A549 (cell line): ENCODE measurements around the gene CERS6.

Experiments used
- BHLHE40 ChIP-seq: IDR thresholded peaks from 2 replicates; pipeline ENCODE4 v1.6.1; 2012; ENCODE audit warnings: low read depth, low read length, inconsistent platforms
- CHD2 ChIP-seq: fragments of 150-350 bp; IDR thresholded peaks from 2 replicates; pipeline ENCODE4 v1.6.1; 2014; ENCODE audit warnings: low read length; ENCODE audit not compliant: partially characterized antibody
- CTCF ChIP-seq: fragments of >200 bp; sonication (Bioruptor Twin); formaldehyde crosslinking; IDR thresholded peaks from 3 replicates; pipeline ENCODE4 v1.5.1; 2016
- EP300 ChIP-seq, 2 experiments: fragments of >200 bp; sonication (Bioruptor Twin); formaldehyde crosslinking; IDR thresholded peaks; 2 replicates in 1 of 2; 3 replicates in 1 of 2; pipeline ENCODE4 v1.6.1; 2016 to 2017
- ESRRA ChIP-seq: fragments of 150-350 bp; IDR thresholded peaks from 2 replicates; pipeline ENCODE4 v1.6.1; 2014; ENCODE audit warnings: mild to moderate bottlenecking, low read length, borderline replicate concordance
- JUN ChIP-seq, 2 experiments: fragments of >200 bp; sonication (Bioruptor Twin); formaldehyde crosslinking; IDR thresholded peaks; 2 replicates in 1 of 2; 3 replicates in 1 of 2; pipeline ENCODE4 v1.6.1; 2016 to 2017
- MAFK ChIP-seq: fragments of 450-650 bp; IDR thresholded peaks from 2 replicates; pipeline ENCODE4 v1.6.1; 2014; ENCODE audit not compliant: partially characterized antibody
- MAX ChIP-seq: IDR thresholded peaks from 2 replicates; pipeline ENCODE4 v1.6.1; 2012
- POLR2AphosphoS2 ChIP-seq: conservative IDR thresholded peaks from 2 replicates; pipeline ENCODE4 v1.6.1; 2012; ENCODE audit warnings: low read length, improper control_type of control experiment, inconsistent platforms
- RNF2 ChIP-seq: fragments of 200-600 bp; sonication (generic); IDR thresholded peaks from 2 replicates; pipeline ENCODE4 v1.6.1; 2016; ENCODE audit warnings: low read depth, mild to moderate bottlenecking, antibody characterized with exemption, moderate library complexity, borderline replicate concordance

GRCh38 chr2:168740360-168740759 is 284.3 kb downstream of the CERS6 start:
- TF ChIP-seq CTCF (no peak), JUN (IDR thresholded peaks at IDR 0.05) (no peak), EP300 (IDR thresholded peaks at IDR 0.05) (no peak), RNF2 (no peak), ESRRA (no peak), CHD2 (no peak), POLR2AphosphoS2 (no peak), MAX (no peak), BHLHE40 (no peak), MAFK (no peak)
